Putamen (tissue), 1 donor: Measurements from ENCODE around the gene DHRSX.
"Not testable (repeated sequence)": the region's sequence is repeated elsewhere in the genome, so short reads cannot be mapped to it uniquely, and the experiment has no call there.

Experiments
- DNase-seq: peaks from one replicate; pipeline ENCODE4 v3.0.0-alpha.2; 2016; ENCODE audit warnings: low spot score

Gene DHRSX

GRCh38 chrX:2500803-2501558, at the start of gene DHRSX, which contains the start of gene ZBED1:
Gene DHRSX, minus strand, starts transcription at chrX:2500976. Its CDS starts 51 bp downstream, at chrX:2500925.
Gene ZBED1, minus strand, starts transcription at chrX:2500976. Its CDS starts 10,257 bp downstream, at chrX:2490719.
- no peak for DNase-seq

DNA sequence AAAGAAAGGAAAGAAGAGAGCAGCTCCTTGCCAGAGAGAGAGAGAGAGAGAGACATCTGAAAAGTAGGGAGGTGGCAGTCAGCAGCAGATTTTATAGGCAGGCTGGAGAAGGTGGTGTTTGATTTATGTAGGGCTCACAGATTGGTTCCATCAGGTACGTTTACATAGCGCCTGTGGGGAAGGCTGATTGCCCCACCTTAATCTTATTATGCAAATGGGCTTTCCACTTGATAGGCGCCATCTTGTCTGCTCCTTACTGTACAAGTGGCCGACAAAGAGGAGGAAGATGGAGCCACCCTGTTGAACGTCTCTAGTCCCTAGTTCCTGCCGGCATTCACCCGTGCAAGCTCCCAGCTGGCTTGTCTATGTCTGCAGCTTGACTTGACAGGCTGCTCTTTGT, 49.1 kb upstream of the DHRSX start:
- DNase-seq, result no peak

GRCh38 chrX:2548711-2549423, 48.1 kb upstream of the DHRSX start:
- DNase-seq, result no peak

GRCh38 chrX:2547736-2548135, 47.0 kb upstream of the DHRSX start:
- DNase-seq, result no peak

- no peak for DNase-seq
Measured at GRCh38 chrX:2546496-2546895, 45.7 kb upstream of the DHRSX start.

- no peak for DNase-seq
Measured at GRCh38 chrX:2545144-2545543, 44.4 kb upstream of the DHRSX start.

GRCh38 chrX:2542826-2543521, 42.2 kb upstream of the DHRSX start:
- DNase-seq, result no peak

GRCh38 chrX:2541603-2542002, 40.8 kb upstream of the DHRSX start:
- DNase-seq, result no peak

GRCh38 chrX:2540426-2540947, 39.7 kb upstream of the DHRSX start:
- DNase-seq, result no peak

- no peak for DNase-seq
Measured at GRCh38 chrX:2539586-2539985, 38.8 kb upstream of the DHRSX start.

- peak; percentile 50 for DNase-seq
Measured at GRCh38 chrX:2538031-2538757, 37.4 kb upstream of the DHRSX start.

DNA sequence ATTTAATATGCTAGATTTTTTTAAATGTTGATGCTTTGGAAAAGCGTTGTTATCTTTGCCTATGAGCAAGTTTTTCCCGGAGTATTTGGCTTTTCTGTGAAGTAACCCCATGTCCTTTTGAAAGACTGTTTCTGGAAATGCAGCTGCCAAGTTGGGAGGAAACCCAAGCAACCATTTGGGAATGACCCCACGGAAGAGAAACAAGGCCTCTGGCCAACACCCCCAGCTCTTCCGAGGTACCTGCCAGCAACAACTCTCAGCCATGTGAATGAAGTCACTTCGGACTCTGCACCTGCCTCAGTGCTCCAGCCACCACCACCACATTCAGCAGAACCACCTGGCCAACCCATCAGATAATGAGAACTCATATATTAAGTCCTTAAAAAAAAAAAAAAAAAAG, 36.2 kb upstream of the DHRSX start:
- DNase-seq, result peak; percentile 7

DNA sequence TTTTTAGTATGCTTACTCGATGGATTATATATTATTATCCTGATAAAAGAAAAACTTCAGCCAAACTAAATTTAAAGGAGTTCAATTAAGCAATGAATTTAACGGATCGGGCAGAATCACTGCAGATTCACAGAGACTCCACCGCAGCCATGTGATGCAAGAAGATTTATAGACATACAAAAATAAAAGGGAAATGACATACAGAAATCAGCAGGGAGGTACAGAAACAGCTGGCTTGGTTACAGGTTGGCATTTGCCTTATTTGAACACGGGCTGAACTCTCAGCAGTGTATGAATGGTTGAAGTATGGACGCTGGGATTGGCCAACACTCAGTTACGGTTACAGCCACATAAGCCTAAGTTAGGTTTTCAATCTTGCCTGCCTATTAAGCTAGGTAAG, 35.4 kb upstream of the DHRSX start:
- DNase-seq, result no peak

GRCh38 chrX:2534261-2535021, 33.7 kb upstream of the DHRSX start:
- not testable (repeated sequence) for DNase-seq

DNA sequence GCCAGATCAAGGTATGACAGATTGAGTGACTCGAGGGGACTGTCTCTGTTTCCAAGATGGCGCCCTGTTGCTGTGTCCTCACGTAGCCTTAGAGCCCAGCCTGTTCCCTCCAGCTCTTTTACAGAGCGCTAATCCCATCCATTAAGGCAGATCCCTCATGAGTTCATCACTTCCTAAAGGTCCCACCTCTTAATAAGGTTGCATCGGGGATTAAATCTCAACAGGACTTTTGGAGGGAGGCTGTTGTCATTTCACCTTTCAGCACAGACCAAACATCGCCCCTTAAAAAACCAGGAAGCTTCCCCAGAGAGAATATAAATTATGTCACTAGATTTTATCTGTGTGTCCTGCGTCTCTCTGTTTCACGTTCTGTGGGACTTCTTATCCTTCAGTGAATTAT, 32.6 kb upstream of the DHRSX start:
- no peak for DNase-seq

GRCh38 chrX:2526390-2526789, 25.6 kb upstream of the DHRSX start:
- no peak for DNase-seq

GRCh38 chrX:2523911-2524310, 23.1 kb upstream of the DHRSX start:
- DNase-seq, result no peak

DNA sequence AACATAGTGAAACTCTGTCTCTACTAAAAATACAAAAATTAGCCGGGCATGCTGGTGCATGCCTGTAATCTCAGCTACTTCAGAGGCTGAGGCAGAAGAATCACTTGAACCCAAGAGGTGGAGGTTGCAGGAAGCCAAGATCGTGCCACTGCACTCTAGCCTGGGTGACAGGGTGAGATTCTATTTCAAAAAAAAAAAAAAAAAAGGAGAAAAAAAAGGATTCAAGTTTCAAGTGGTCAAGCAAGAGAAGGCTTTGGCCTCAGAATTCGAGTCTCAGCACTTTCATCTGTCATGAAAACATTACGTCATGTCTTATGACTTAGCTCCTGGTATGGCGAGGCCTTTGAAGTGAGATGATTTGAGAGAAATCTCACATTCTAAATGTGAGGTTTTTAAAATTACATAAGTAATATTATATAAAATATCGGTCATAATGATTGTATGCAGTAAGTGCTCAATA, 21.2 kb upstream of the DHRSX start:
- DNase-seq, result no peak

- DNase-seq, result no peak
Measured at GRCh38 chrX:2521092-2521926, 20.5 kb upstream of the DHRSX start.

- no peak for DNase-seq
Measured at GRCh38 chrX:2520539-2520938, 19.8 kb upstream of the DHRSX start.
